Suprapubic skin (tissue), 4 donors: ENCODE data around the gene LY6G5C. TPM values are rescaled to one million over a fixed set of nuclear protein-coding genes. Genes with fewer than 3 reads are reported as not detected.

Experiments
- DNase-seq, 2 donors: peaks; one replicate each; pipeline ENCODE4 v3.0.0-alpha.2; 2019; ENCODE audit warnings: low spot score in 2 of 2
- H3K27ac ChIP-seq: fragments of 200-600 bp; sonication (generic); one replicate; pipeline ENCODE4 v1.5.1; 2019
- H3K27me3 ChIP-seq: fragments of 200-600 bp; sonication (generic); one replicate; pipeline ENCODE4 v1.5.1; 2019
- H3K36me3 ChIP-seq: fragments of 200-600 bp; sonication (generic); one replicate; pipeline ENCODE4 v1.5.1; 2019
- H3K4me1 ChIP-seq: fragments of 200-600 bp; sonication (generic); one replicate; pipeline ENCODE4 v1.5.1; 2019
- H3K4me3 ChIP-seq: fragments of 200-600 bp; sonication (generic); one replicate; pipeline ENCODE4 v1.5.1; 2019; ENCODE audit warnings: mild to moderate bottlenecking
- H3K9me3 ChIP-seq: fragments of 200-600 bp; sonication (generic); one replicate; pipeline ENCODE4 v1.5.1; 2019
- EP300 ChIP-seq: sonication (generic); formaldehyde crosslinking; IDR thresholded peaks from one replicate; pipeline ENCODE4 v1.6.1; 2017; ENCODE audit warnings: antibody characterized with exemption
- POLR2A ChIP-seq, 2 donors: fragments of 450-650 bp; IDR thresholded peaks; one replicate each; pipeline ENCODE4 v1.6.1; 2017; ENCODE audit warnings: antibody characterized with exemption in 2 of 2, mild to moderate bottlenecking in 2 of 2, moderate library complexity in 2 of 2
- POLR2AphosphoS5 ChIP-seq, 3 donors: sonication (generic); formaldehyde crosslinking; IDR thresholded peaks; one replicate each; pipeline ENCODE4 v1.6.1; 2017; ENCODE audit warnings: antibody characterized with exemption in 3 of 3
- WGBS: methylation state at CpG from one replicate; pipeline ENCODE4 v1.1.5; 2018; 5-methylcytosine and 5-hydroxymethylcytosine counted together
- total RNA-seq, 4 donors: library from RNA; depleted of rRNA; stranded (reverse); fragments of >200 nt; gene quantifications; one replicate each; pipeline ENCODE4 v1.1.0, GENCODE V29; 2016
- TF ChIP-seq, protein P1 (sequence below), 2 donors: fragments of 200-600 bp in 1 of 2; fragments of 450-650 bp in 1 of 2; sonication (generic) in 1 of 2; IDR thresholded peaks; one replicate each; pipeline ENCODE4 v1.5.1; 2016 to 2019; ENCODE audit warnings: antibody characterized with exemption in 2 of 2, mild to moderate bottlenecking in 1 of 2, moderate library complexity in 1 of 2

Gene LY6G5C, protein sequence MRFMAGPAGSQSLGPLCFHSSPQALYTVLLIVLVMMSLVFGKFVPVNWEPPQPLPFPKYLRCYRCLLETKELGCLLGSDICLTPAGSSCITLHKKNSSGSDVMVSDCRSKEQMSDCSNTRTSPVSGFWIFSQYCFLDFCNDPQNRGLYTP
- total RNA-seq = 1 to 10 TPM in 1 of 4 donors, under 1 TPM in 1, not detected in 2; 0.73 to 5.1 TPM

GRCh38 chr6:31680226-31681134, at the start of gene LY6G5C:
Gene LY6G5C (minus strand): TSS chr6:31681067. CDS start chr6:31680373, 694 bp downstream.
- Histone ChIP-seq H3K27me3 (no peaks in the 10 kb centered on the region), H3K4me1 (peaks cover 21% of the 10 kb centered on the region), H3K36me3 (no peaks in the 10 kb centered on the region), H3K9me3 (no peaks in the 10 kb centered on the region), H3K27ac (peak within 1 kb of the TSS; percentile 48), H3K4me3 (peak within 1 kb of the TSS; percentile 56)
- peak in 1 of 3 donors; percentile 74 for TF ChIP-seq POLR2AphosphoS5 (IDR thresholded peaks at IDR 0.05)
- TF ChIP-seq POLR2A (IDR thresholded peaks at IDR 0.05) = no peak
- TF ChIP-seq, protein P1, sequence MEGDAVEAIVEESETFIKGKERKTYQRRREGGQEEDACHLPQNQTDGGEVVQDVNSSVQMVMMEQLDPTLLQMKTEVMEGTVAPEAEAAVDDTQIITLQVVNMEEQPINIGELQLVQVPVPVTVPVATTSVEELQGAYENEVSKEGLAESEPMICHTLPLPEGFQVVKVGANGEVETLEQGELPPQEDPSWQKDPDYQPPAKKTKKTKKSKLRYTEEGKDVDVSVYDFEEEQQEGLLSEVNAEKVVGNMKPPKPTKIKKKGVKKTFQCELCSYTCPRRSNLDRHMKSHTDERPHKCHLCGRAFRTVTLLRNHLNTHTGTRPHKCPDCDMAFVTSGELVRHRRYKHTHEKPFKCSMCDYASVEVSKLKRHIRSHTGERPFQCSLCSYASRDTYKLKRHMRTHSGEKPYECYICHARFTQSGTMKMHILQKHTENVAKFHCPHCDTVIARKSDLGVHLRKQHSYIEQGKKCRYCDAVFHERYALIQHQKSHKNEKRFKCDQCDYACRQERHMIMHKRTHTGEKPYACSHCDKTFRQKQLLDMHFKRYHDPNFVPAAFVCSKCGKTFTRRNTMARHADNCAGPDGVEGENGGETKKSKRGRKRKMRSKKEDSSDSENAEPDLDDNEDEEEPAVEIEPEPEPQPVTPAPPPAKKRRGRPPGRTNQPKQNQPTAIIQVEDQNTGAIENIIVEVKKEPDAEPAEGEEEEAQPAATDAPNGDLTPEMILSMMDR (IDR thresholded peaks at IDR 0.05) = peak; percentile 60 to 63
- no peak for TF ChIP-seq EP300
- DNase-seq = peak; percentile 90 to 93
- 5% methylated on average over 16 of the region's 17 CpGs for WGBS

DNA sequence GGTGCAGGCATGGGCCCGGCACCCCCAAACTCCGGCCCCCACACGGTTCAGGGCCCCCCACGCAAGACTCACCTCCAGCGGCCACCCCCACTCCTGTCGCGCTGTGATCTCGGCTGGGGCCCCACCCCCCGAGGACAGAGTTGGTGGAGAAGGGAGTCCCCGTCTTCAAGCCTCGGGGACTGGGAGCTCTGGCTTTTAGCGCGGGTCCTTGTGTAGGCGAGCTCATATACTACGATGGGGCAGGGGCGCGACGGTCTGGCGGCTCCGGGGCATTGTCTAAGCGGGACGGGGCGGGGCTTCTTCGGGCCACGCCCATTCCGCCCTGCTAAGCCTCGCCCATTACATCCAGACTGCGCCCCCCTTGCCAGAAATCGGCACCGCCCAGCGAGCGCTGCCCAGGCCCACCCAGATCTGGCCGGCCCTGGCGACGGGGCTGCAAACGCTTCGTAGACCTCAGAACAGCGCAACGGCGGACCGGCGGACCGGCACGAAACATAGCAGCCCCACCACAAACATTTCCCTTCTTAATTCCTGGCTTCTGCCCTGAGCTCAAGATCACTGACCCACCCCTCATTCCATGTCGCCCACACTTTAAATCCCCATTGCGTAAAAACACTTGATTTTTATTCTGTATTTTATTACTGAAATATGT, 49.2 kb upstream of the LY6G5C start:
- no peaks in the 10 kb centered on the region for H3K9me3 ChIP-seq
- H3K4me1 ChIP-seq = peaks cover 68% of the 10 kb centered on the region
- H3K27ac ChIP-seq = peak overlapping the region; percentile 91
- peak overlapping the region; percentile 73 for H3K4me3 ChIP-seq
- 24% methylated on average over 11 of the region's 46 CpGs for WGBS
- H3K36me3 ChIP-seq = peaks cover 65% of the 10 kb centered on the region
- H3K27me3 ChIP-seq = no peaks in the 10 kb centered on the region
- DNase-seq = peak; percentile 95 to 96
- TF ChIP-seq EP300 (no peak), POLR2A (IDR thresholded peaks at IDR 0.05) (peak in 1 of 2 donors; percentile 39), POLR2AphosphoS5 (IDR thresholded peaks at IDR 0.05) (peak in 1 of 3 donors; percentile 58)
- TF ChIP-seq, protein P1 (IDR thresholded peaks at IDR 0.05) = no peak

- TF ChIP-seq EP300 (no peak), POLR2AphosphoS5 (IDR thresholded peaks at IDR 0.05) (peak in 2 of 3 donors; percentile 49 to 54), POLR2A (IDR thresholded peaks at IDR 0.05) (no peak)
- TF ChIP-seq, protein P1 (IDR thresholded peaks at IDR 0.05) = peak in 1 of 2 donors; percentile 21
- peak overlapping the region; percentile 73 for H3K4me3 ChIP-seq
- peak overlapping the region; percentile 91 for H3K27ac ChIP-seq
- DNase-seq = peak; percentile 96 to 97
- peaks cover 62% of the 10 kb centered on the region for H3K4me1 ChIP-seq
- H3K36me3 ChIP-seq = peaks cover 65% of the 10 kb centered on the region
- H3K9me3 ChIP-seq = no peaks in the 10 kb centered on the region
- H3K27me3 ChIP-seq = no peaks in the 10 kb centered on the region
- WGBS = 0% methylated on average over 14 of the region's 29 CpGs
Observed at GRCh38 chr6:31729515-31729978, 48.7 kb upstream of the LY6G5C start.

DNA sequence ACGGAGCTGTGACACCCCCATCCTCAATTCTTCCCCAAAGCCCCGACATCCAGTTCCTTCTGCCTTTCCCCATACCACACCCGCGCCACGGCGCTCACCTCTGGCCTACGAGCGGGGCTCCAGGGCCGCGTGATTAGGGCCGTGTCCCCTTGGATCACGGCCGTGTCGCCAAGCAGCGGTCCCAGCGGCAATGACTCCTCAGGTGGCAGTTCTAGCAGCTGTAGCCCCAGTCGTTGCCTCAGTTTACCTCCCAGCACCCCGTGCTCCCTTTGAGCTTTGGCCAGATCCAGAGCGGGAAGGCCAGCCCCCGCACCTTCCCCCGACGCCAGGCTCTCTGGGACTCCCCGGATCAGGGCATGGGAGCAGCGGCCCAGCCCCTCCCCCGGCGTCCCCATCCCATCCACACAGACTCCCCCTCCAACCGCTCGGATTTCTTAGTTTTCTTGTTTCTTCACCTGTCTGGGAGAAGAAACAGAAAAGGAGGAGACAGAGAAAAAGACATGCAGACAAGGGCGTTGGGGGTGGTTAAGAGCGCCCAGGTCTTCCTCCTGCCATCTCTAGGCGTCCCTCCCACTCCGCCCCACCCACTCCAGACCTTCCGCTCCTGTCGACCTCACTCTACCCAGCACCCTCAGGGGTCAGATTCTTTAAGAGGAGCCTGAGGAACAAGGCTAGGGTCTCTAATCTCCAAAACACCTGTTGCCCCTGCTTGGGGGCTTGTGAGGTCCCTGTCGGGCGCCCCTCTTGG, 48.1 kb upstream of the LY6G5C start, which contains the start of gene DDAH2:
DDAH2 (minus strand) TSS at position 533 of the 748 bp plus-strand sequence; CDS start at position 395, 138 bp downstream.
- Histone ChIP-seq H3K9me3 (no peaks in the 10 kb centered on the region), H3K36me3 (peaks cover 62% of the 10 kb centered on the region), H3K27me3 (no peaks in the 10 kb centered on the region), H3K4me1 (peaks cover 56% of the 10 kb centered on the region), H3K4me3 (peak within 1 kb of the TSS; percentile 73), H3K27ac (peak within 1 kb of the TSS; percentile 91)
- no peak for TF ChIP-seq EP300
- TF ChIP-seq, protein P1 (IDR thresholded peaks at IDR 0.05) = peak in 1 of 2 donors; percentile 57
- no peak for TF ChIP-seq POLR2A (IDR thresholded peaks at IDR 0.05)
- no peak for TF ChIP-seq POLR2AphosphoS5 (IDR thresholded peaks at IDR 0.05)
- 11% methylated on average over 35 of the region's 36 CpGs for WGBS
- peak in 1 of 2 donors; percentile 84 for DNase-seq
